Left colon (tissue), 2 donors: ENCODE data around the gene IL17F. TPM values are rescaled to one million over a fixed set of nuclear protein-coding genes. Genes with fewer than 3 reads are reported as not detected.

Experiments used
- ATAC-seq: fragments of 200-7000 bp; cut with Tn5 transposase; one replicate; pipeline ENCODE4 v1.9.1; 2020; ENCODE audit warnings: mild to moderate bottlenecking, moderate library complexity
- DNase-seq, 2 donors: peaks; one replicate each; pipeline ENCODE4 v3.0.0-alpha.2; 2020
- intact Hi-C, 2 donors: fragments of 100-400 bp; cut with DNase I in 1 of 2; cut with micrococcal nuclease in 1 of 2; formaldehyde crosslinking; loops; one replicate each; pipeline versions ENCODE4 v1.11.2 to v1.14.0; 2022; cut with DNase I, micrococcal nuclease
- total RNA-seq, 2 donors: library from RNA; stranded (reverse); fragmentation: NEBNext Ultra II Directional; extraction: Animal tissue kit (Norgen Biotek cat#: 25700); gene quantifications; one replicate each; pipeline ENCODE4 v1.2.1, GENCODE V29; 2021
- donor health status: DM: no; HTN: no; CAD: no.
- donor health status: DM: yes; HTN: yes; CAD: no.

Gene IL17F
- total RNA-seq, 2 donors from 2014 or later: not detected

- intact Hi-C loops: no loop called here
- DNase-seq (no peak), ATAC-seq (no peak)
These were observed 9.2 kb upstream of the IL17F start for GRCh38 chr6:52253494-52253893.

GRCh38 chr6:52251113-52251512 lies 6.8 kb upstream of the IL17F start:
- ATAC-seq (no peak), DNase-seq (no peak)
- intact Hi-C loops: no loop called here

- DNase-seq (no peak), ATAC-seq (no peak)
- intact Hi-C loops: no loop called here
These were observed 4.8 kb upstream of the IL17F start for GRCh38 chr6:52249078-52249477.

- ATAC-seq (no peak), DNase-seq (no peak)
- intact Hi-C loops: no loop called here
These were observed 1.1 kb upstream of the IL17F start for GRCh38 chr6:52245425-52245824.

GRCh38 chr6:52243282-52243893 lies 912 bp downstream of the IL17F start:
- intact Hi-C loops: no loop called here
- DNase-seq (no peak), ATAC-seq (peak; percentile 26)

- no peak for DNase-seq
- ATAC-seq: no peak
- intact Hi-C loops: no loop called here
These were observed 2.5 kb downstream of the IL17F start for GRCh38 chr6:52241819-52242218.

GRCh38 chr6:52233975-52234823 lies 10.1 kb downstream of the IL17F start:
- DNase-seq (peak; percentile 28 to 31), ATAC-seq (peak; percentile 94)
- intact Hi-C loops: no loop called here

GRCh38 chr6:52233005-52233404 lies 11.3 kb downstream of the IL17F start:
- DNase-seq (no peak), ATAC-seq (no peak)
- intact Hi-C loops: no loop called here

GRCh38 chr6:52231406-52232127 lies 12.7 kb downstream of the IL17F start:
- no peak for DNase-seq
- no peak for ATAC-seq
- intact Hi-C loops: no loop called here

GRCh38 chr6:52230685-52231084 lies 13.6 kb downstream of the IL17F start:
- no peak for DNase-seq
- no peak for ATAC-seq
- intact Hi-C loops: no loop called here

- no peak for DNase-seq
- no peak for ATAC-seq
- intact Hi-C loops: no loop called here
These were observed 16.8 kb downstream of the IL17F start for GRCh38 chr6:52227495-52227894.

- no peak for ATAC-seq
- intact Hi-C loops: no loop called here
- DNase-seq: no peak
These were observed 23.0 kb downstream of the IL17F start for GRCh38 chr6:52221302-52221701.

GRCh38 chr6:52217761-52218160 lies 26.5 kb downstream of the IL17F start:
- DNase-seq: no peak
- ATAC-seq: no peak
- intact Hi-C loops: no loop called here

GRCh38 chr6:52216932-52217575 lies 27.2 kb downstream of the IL17F start:
- DNase-seq: no peak
- intact Hi-C loops: no loop called here

GRCh38 chr6:52215787-52216186 lies 28.5 kb downstream of the IL17F start:
- DNase-seq: no peak
- no peak for ATAC-seq
- intact Hi-C loops: no loop called here

More at GRCh38 chr6:52216932-52217575, 27.2 kb downstream of the IL17F start:
- no peak for ATAC-seq

- intact Hi-C loops: no loop called here
- DNase-seq (no peak), ATAC-seq (no peak)
These were observed 31.2 kb downstream of the IL17F start for GRCh38 chr6:52213127-52213526.

GRCh38 chr6:52210227-52210626 lies 34.1 kb downstream of the IL17F start:
- DNase-seq (no peak), ATAC-seq (no peak)
- intact Hi-C loops: no loop called here

GRCh38 chr6:52209770-52210169 lies 34.5 kb downstream of the IL17F start:
- DNase-seq: no peak
- intact Hi-C loops: no loop called here
- ATAC-seq: no peak

- intact Hi-C loops: no loop called here
- DNase-seq (no peak), ATAC-seq (no peak)
These were observed 35.7 kb downstream of the IL17F start for GRCh38 chr6:52208612-52209011.
